Measurements from ENCODE around the gene SUSD3.
"Not testable (repeated sequence)": the region's sequence is repeated elsewhere in the genome, so short reads cannot be mapped to it uniquely, and the experiment has no call there.

SUSD3 gene

GRCh38 chr9:93058355-93059010 lies at the start of gene SUSD3:
TSS of gene SUSD3 (plus strand) at chr9:93058701. CDS start at chr9:93058743, 42 bp downstream.
- peak; percentile 62 for DNase-seq (ENCODE audit: low spot score)

DNA sequence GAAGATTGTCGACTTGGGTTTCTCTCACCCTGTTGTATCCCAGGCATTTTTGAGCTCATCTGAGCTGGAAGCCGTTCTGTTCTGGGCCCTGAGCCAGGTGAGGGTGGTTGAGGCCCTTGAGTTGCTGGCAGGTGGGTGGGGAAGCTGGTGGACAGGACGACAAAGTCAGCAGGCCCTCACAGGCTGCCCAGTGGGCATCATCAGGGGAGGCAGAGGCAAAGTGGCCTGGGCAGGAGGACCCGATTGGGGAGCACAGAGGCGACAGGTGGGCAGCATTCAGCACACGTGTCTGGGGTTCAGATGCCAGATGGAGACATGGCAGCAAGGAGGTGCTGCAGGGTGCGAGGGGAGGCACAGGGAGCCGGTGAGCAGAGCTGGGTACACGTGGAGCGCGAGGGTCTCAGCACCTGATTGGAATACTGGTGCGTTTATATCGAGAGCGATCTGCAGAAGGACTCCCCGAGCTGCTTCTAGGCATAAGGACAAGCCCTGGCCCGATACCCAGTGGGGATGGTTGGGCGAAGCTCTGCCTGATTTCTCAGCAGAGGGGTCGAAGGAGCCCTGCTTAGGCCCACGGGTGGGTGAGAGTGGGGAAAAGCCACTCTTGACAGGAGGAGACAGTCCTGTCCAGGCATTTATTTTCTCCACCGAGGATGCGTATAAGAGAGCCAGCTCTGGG lies 49.0 kb upstream of the SUSD3 start:
- no peak for DNase-seq (ENCODE audit: low spot score)

GRCh38 chr9:93010056-93010455 lies 48.4 kb upstream of the SUSD3 start:
- DNase-seq (ENCODE audit: low spot score): no peak

DNA sequence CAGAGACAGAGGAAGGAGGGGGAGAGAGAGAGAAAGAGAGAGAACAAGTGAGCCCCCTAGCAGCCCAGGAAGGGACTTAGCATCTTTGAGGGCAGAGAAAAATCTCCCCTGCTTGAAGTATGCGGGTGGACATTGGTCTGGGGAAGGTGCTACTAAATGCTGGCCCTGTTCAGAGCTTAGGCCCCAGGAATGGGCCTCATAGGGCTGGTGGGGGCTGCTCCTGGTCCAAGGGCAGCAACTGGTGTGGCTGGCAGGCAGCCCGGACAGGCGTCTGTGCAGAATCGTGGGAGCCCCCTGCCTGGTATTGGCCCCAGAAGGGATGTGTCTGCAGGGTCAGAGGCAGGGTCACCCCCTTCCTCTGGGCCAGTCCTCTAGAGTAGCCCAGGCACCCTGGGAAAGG lies 47.8 kb upstream of the SUSD3 start:
- no peak for DNase-seq (ENCODE audit: low spot score)

DNA sequence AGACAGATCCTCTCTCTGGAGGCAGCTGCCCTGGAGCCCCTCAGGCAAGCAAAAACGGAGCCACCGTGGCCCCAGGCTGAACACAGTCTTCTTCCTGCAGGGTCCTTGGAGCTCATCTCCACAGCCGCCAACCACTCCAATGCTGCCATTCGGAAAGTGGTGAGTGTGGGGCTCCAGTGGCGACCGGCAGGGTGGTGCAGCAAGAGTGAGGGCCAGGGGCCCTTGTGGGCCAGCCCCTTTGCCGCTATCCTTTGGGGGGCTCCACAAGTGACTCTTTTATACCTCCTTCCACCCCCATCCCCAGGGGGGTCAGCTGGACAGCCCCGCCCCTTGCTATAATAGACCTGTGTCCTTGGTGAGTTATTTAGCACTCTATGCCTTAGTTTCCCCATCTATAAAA lies 47.4 kb upstream of the SUSD3 start:
- DNase-seq (ENCODE audit: low spot score): no peak

DNA sequence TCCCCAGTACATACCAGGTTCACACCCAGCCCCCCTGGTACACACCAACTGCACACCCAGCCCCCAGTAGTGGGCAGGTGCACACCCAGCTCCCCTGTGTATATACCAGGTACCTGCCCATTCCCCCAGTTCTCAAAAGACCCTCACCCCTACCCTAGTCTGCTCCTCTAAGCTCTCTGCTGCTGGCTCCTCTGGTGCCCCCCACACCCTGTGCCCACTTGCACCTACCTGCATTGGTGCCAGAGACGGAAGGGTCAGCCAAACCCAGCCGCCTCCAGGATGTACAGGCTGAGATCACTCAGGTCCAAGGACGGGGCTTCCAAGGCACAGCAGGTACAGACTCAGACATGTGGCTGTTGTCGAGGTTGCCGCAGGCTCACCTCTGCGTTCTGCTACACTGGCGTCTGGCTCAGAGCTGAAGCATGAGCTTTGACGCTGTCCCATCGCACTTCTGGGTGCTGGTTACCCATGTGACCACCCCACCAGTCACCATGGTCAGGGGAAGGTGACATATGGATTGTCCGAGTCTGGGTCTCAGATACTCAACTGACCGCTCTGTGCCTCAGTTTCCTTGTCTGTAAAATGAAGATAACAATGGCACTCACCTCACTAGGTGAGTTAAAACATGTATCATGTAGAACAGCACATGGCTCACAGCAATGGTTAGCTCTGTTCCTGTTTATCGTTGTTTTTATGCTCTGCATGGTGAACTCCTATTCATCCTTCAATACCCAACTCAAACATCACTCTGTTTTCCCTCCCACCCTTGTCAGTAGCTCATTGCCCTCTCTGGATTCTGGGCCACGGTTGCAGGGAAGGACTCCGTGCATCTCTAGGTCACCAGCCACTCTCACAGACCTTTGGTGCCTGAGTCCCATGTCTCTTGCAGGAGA lies 45.3 kb upstream of the SUSD3 start:
- no peak for DNase-seq (ENCODE audit: low spot score)

- no peak for DNase-seq (ENCODE audit: low spot score)
Measured at GRCh38 chr9:93013856-93014582, 44.5 kb upstream of the SUSD3 start.

DNA sequence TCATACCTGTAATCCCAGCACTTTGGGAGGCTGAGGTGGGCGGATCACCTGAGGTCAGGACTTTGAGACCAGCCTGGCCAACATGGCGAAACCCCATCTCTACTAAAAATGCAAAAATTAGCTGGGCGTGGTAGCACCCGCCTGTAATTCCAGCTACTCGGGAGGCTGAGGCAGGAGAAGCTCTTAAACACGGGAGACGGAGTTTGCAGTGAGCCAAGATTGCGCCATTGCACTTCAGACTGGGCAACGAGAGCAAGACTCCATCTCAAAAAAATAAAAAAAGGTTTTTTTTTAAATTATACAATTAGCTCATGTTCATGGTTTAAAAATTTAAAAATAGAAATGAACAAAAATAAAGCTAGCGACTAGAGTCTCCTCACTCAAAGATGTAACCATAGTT lies 43.3 kb upstream of the SUSD3 start:
- DNase-seq (ENCODE audit: low spot score): not testable (repeated sequence)

GRCh38 chr9:93017621-93018020 lies 40.9 kb upstream of the SUSD3 start:
- DNase-seq (ENCODE audit: low spot score): no peak

DNA sequence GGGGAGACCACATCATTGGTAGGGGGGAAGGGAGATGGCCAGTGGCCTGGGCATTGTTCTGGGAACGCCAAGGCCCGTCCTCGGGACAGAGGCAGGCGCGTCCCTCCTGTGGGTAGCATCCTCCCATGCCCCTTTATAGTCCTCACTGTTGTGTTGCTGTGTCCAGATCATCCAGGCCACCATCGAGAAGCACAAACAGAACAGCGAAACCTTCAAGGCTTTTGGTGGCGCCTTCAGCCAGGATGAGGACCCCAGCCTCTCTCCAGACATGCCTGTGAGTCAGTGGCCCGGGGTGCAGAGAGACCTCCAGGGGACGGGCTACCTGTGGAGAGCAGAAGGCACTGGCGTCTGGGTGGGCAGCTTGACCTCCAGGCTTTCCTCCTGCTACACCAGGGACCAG lies 38.4 kb upstream of the SUSD3 start:
- DNase-seq (ENCODE audit: low spot score): no peak

GRCh38 chr9:93020771-93021670 lies 37.5 kb upstream of the SUSD3 start:
- peak; percentile 41 for DNase-seq (ENCODE audit: low spot score)

DNA sequence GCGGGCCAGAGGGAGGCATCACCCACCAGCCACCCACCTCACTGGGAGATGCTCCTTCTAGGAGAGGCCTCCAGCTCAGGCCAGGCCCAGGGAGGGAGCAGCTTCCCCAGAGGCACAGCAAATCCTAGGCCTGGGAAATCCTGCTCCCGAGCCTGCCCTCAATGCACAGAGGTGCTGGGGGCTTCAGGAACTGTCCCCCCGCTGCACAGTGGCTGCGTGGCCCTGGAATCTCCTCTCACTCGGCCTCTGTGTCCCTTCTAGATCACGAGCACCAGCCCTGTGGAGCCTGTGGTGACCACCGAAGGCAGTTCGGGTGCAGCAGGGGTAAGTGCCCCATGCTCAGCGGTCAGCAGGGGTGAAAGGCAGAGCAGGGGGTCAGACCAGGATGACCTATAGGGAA lies 36.4 kb upstream of the SUSD3 start:
- no peak for DNase-seq (ENCODE audit: low spot score)

DNA sequence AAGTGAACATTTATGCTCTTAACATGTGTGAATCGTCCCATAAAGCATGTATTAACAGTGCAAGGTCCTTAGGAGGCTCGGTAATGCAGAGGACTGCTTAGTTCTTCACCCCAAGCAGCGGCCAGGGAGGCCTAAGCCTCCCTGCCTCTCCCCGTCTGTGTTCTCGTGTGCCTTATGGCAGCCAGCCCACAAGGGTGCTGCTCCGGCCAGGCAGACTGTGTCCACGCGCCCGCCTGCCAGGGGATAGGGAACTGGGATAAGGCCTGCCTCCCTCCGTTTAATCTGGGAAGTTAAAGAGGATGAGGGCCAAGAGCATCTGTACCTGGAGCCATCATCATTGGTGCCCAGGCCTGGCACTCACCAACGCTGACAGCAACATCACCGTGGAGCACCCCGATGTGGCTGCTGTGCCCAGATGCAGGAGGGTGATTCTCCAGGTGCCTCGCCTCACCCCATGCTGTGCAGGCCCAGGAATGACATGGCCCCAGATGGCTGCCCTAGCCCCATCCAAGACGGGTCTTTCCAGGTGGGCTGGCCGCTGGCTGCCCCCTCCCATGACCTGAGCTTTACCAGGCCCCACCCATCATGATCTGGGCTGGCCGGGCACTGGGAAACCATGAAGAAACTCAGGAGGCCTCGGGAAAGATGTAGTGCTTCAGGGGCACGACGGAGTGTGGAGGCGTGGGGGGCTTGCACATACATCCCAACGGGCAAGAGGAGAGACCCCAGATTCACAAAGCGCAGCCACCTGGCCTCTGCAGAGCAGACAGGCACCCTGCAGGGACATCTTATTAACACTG lies 35.6 kb upstream of the SUSD3 start:
- no peak for DNase-seq (ENCODE audit: low spot score)

DNA sequence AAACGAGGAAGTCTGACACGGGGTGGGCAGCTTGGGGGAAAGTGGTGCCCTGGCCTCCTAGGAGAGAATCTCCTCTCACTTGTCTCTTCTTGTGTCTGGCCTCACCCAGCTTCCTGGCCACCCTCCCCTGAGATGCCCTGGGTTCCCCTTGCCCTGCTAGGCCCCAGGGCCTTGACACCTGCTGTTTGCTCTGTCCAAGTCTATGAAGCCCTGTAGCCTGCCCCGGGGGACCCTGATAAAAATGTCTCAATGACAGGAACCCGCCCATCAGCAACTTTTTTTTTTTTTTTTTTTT lies 35.0 kb upstream of the SUSD3 start:
- DNase-seq (ENCODE audit: low spot score): no peak

DNA sequence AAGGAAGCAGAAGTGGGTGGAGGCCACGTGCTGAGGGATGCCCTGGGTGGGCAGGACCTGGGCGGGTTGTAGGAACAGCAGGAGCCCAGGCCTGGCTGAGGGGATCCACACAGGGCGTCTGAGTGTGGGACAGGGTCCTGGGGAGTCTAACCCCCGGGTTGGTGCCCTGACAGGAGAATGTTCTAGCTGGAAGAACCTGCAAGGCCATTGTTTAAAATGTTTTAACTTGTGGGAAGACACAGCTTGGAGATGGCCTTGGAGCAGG lies 33.9 kb upstream of the SUSD3 start:
- no peak for DNase-seq (ENCODE audit: low spot score)

DNA sequence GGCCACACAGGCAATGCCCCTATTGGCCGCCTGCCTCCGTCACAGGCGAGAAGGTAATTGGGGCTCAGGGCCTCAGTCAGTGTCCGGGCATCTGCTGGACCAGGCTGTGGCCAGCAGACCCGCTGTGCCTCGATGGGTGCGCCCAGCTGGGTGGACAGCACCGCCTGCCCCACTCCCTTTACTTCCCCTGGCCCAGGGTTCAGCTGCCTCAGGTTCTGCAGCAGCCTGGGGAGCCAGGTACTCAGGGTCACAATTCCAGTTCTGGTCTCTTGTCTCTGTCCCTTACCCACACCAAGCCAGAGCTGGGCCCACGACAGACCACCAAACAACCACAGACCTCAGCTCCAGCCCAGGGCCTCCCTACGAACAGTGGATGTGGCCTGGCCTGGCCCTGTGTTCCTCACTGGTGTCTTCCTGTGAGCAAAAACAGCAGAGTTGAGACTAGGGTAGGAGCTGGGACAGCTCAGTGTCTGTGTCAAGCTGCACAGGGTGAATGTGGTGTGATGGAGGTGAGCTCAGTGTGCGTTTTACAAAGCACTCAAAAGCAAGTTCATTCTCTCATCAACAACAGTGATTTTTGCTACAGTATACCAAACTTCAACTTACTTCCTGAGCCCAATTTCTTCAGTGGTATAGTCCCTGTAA lies 33.4 kb upstream of the SUSD3 start:
- peak; percentile 45 for DNase-seq (ENCODE audit: low spot score)

GRCh38 chr9:93025736-93026135 lies 32.8 kb upstream of the SUSD3 start:
- DNase-seq (ENCODE audit: low spot score): no peak

- no peak for DNase-seq (ENCODE audit: low spot score)
Measured at GRCh38 chr9:93026640-93027039, 31.9 kb upstream of the SUSD3 start.

DNA sequence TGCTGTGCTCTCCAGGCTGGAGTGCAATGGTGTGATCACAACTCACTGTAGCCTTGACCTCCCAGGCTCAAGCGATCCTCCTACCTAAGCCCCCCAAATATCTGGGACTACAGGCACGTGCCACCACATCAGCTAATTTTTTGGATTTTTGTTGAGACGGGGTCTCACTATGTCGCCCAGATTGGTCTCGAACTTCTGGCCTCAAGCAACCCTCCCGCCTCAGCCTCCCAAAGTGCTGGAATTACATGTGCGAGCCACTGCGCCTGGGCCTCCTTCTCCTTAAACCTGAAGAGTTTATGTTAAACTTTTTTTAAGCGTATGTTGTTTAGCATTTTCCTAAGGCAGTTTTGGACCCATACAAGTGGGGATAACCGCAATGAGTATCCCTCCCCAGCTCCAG lies 30.8 kb upstream of the SUSD3 start:
- no peak for DNase-seq (ENCODE audit: low spot score)

- peak; percentile 89 for DNase-seq (ENCODE audit: low spot score)
Measured at GRCh38 chr9:93028448-93029006, 30.0 kb upstream of the SUSD3 start.

All from CD4-positive, alpha-beta T cell treated with Interleukin-2 at 100 ng/mL for 4 hours (primary cell).